Hindlimb muscle (tissue), 1 donor: ENCODE results near the gene ZNF48. TPM values are rescaled to one million over a fixed set of nuclear protein-coding genes. Genes with fewer than 3 reads are reported as not detected.
A peak's percentile ranks its signal among the peaks of the same experiment; 100 is the strongest.

ENCODE experiments used
- DNase-seq: peaks from one replicate; pipeline ENCODE4 v3.0.0-alpha.2; 2013
- polyA plus RNA-seq: library from polyadenylated mRNA; unstranded; fragments of 120-200 nt; gene quantifications from one replicate; pipeline ENCODE4 v1.2.1, GENCODE V29; 2013; ENCODE audit not compliant: insufficient read length

The ZNF48 gene
- polyA plus RNA-seq = 7.0 TPM

DNA sequence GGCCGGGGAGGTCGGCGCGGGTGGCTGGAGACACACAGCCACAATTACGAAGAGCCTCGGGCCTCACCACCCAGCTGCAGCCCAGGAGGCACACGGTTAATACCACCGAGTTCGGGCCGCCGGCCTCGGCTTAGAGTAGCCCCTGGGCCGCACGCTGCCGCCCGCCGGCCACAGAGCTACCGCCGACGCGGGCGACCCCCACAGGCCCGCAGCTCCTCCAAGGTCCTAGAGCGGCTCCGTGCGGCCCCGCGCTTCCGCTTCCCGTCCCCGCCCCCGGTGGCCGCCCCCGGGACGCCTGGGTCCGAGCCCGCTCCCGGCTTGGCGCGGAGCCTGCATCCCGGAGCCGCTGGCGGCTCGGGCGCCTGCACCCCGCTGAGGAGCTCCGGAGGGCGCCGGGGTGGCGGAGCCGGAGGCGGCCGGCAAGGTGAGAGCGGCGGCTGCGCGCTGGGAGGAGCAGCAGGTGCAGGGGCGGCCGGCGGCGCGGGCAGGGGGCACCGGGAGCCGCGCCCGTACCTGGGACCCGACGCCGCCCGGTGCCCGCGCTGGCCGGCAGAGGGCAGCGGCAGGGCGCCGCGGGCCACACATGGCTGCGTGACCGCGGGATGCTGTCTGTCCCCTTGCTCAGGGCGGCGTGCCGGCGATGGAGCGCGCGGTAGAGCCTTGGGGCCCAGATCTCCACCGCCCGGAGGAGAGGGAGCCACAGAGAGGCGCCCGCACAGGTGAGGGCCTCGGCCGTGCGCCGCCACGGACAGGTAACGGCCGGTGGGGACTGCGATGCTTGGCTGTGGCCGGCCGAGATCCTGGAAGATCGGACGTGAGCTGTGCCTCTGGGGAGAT lies at the start of gene ZNF48:
ZNF48 (plus strand) TSS at position 266 of the 837 bp plus-strand sequence; CDS start at position 641, 375 bp downstream.
- peak; percentile 93 for DNase-seq

DNA sequence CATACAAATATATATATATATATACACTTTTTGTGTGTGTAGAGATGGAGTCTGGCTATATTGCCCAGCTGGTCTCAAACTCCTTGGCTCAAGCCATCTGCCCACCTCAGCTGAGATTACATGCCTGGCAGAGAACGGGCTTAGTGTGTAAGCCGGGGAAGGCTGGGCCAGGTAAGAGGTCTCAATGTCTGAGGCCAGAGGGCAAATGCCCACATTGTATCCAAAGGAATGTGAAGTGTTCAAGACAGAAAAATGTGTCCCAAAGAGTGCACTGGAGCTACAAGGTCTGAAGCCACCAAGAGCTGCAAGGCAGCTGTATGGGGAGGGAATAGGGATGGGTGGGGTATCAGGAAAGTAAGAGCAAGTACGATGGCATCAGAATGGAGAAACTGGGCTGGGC lies 48.9 kb upstream of the ZNF48 start:
- no peak for DNase-seq

DNA sequence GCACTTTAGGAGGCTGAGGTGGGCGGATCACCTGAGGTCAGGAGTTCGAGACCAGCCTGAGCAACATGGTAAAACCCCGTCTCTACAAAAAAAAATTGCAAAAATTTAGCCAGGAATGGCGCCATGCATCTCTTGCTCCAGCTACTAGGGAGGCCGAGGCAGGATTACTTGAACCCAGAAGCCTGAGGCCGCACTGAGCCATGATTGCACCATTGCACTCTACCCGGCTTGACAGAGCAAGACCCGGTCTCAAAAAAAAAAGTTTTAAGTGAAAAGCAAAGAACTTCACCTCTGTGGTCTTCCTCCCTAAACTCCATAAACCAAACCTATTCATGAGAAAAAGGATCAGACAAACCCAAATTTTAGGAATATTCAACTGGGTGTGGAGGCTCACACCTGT lies 47.1 kb upstream of the ZNF48 start:
- DNase-seq = no peak

DNA sequence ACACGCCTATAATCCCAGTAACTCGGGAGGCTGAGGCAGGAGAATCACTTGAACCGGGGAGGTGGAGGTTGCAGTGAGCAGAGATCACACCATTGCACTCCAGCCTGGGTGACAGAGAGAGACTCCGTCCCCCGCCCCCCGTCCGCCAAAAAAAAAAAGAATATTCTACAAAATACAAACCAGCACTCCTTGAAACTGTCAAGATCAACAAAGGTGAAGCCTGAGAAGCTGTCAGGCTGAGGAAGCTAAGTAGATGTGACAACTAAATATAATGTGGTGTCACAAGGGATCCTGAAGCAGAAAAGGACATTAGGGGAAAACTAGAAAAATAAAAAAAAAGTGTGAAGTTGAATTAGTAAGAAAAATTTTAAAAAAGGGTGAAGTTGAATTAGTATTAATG lies 46.3 kb upstream of the ZNF48 start:
- DNase-seq = no peak

DNA sequence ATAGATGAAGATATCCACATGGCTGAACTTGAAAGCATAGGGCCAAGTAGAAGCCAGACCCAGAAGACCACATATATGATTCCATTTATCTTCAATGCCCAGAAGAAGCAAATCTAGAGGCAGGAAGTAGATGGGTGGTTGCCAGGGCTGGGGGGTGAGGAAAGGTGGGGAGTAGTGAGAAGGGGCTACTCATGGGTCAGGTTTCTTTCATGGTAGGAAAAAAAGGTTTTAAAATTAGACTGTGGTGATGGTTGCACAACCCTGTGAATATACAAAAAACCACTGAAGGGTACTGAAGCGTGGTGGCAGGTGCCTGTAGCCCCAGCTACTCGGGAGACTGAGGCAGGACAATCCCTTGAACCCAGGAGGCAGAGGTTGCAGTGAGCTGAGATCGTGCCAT lies 45.5 kb upstream of the ZNF48 start:
- no peak for DNase-seq

DNA sequence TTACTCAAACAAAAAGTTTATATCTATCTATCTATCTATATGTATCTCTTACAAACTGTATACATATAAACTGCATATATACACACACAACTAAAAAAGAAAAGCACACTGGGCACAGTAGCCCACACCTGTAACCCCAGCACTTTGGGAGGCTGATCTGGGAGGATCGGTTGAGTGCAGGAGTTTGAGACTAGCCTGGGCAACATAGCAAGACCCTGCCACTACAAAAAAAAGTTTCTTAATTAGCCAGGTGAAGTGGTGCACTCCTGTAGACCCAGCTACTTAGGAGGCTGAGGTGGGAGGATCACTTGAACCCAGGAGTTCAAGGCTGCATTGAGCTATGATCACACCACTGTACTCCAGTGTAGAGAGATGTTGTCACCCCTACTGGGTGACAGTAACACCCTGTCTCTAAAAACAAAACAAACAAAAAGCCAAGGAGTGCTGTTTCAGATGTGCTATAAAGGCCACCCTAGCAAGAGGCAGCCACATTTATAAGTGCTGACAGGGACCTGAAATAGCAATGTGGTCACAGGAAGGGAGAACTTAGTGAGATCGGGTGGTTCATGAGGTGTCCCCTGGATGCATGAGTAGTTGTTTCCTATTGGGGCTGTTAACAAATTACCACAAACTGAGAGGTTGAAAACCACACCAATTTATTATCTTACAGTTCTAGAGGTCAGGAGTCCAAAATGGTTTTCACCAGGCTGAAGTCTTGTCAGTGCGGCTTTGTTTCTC lies 44.9 kb upstream of the ZNF48 start:
- no peak for DNase-seq

DNA sequence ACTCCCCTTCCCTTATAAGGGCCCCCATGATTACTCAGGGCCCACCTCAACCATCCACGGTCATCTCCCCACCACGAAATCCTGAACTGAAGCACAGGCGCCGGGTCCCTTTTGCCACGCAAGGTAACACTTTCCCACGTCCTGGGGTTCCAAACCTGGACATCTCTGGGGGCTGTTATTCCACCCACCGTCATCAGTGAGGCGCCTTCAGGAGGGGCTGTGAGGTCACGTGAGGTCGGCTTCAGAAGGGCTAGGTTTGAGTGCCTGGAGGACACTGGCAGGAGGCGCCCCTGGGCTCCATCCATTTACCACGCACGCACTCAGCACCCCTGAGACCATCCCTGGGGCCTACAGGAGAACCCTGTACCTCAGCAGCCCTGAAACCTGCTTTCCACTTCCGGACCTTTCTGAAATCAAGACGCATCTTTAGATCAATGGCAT lies 44.2 kb upstream of the ZNF48 start:
- DNase-seq = no peak

DNA sequence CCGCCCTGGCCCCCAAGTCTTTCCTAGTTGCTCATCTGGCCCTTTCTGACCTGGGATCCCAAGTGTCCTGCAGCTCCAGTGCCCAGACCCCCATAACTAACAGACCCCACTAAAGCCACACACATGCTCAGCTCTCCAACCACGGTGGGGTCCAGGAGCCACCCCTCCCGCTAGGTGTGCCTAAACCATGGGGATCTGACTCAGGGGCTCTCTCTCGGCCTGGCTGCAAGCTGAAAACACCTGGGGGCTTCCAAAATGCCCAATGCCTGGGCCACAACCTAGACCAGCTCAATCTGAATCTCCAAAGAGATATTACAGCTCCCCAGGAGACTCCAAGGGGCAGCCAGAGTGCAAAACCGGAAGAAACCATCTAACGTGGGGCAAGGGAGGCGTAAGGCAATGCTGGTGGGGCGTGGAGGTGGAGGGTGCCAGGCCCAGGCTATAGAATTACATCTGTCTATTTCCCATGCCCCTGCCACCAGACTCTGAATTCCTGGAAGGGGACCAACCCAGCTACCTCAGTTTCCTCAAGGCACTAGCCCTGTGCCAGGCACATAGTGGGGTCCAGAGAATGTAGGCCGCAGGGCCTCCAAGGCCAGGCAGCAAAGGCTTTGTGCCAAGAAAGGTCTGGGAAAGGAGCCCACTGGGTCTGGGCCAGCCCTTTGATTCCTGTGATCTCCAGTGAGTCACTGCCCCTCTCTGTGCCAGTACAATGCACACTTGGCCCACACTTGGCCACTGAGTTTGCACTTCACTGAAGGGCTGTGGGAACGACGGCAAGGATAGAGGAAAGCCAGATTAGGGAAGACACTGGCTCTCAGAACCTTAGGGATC lies 43.4 kb upstream of the ZNF48 start:
- peak; percentile 42 for DNase-seq

DNA sequence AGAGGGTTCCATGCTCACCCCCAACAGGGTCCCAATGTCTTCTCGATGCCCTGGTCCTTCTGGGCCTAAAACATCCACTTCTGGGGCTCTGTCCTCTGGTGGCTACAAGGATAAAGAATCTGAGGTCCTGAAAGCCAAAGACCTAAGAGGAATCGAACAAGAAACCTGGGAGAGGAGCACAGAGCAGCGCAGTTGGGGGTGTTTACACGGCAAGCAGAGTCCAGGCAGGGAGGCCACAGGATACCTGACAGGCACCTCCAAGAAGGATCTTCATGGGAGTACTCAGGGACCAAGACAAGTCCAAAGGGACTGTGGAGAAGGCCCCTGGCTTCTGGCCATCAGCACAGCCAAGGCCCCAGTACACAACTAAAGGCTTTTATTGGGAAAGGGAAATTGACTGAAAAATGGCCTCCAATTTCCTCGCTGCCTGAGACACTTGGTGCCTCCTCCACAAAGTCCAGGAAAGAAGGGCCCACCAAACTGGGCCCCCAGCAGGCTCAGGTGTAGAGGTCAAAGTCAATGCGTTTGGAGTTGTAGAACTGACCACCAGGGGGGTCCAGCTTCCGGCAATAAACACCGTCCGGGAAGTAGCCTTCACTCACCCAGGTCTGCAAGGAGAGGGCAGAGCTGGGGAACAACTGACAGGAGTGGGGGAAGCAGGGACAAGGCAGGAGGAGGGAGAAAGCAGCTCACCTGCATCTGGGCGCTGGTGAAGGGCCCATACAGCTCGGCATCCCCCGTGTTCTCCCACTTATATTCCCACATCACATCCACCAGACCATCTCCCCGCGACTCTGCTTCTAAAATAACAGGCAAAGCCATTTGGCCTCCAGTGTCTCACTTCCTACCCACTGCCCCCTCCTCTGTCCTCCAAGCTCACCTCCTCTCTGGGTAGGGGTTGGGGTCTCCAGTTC lies 42.5 kb upstream of the ZNF48 start:
- no peak for DNase-seq

DNA sequence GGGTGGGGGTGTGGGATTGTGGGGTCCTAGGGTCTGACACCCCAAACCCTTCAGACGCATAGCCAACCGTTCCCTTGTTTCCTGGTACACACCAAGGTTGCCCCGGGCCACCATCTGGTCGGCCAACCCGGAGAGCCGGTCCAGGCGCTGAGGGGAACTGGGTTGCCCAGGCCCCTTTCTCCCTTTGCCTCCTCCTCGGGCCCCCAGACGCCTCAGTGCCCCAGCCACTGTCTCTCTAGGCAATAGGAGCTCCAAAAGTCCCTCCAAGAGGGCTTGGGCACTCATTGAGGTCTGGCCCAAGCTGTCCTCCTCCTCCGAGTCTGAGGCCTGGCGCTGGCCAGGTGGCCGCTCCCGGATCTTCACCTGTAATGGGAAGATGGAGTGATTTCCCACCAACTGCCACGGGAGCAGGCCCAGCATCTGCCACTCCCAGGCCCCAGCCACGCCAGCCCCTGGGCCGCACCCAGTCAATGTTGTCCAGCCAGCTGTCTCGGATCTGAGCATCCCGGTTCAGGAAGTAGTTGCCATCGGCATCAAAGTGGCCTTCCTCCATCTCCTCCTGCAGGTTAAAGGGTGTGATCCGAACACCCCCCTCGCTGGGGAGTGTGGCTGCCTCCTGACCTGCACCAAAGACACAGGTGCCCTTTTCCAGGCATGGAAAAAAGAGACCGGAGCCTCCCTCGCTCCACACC lies 41.6 kb upstream of the ZNF48 start:
- no peak for DNase-seq

DNA sequence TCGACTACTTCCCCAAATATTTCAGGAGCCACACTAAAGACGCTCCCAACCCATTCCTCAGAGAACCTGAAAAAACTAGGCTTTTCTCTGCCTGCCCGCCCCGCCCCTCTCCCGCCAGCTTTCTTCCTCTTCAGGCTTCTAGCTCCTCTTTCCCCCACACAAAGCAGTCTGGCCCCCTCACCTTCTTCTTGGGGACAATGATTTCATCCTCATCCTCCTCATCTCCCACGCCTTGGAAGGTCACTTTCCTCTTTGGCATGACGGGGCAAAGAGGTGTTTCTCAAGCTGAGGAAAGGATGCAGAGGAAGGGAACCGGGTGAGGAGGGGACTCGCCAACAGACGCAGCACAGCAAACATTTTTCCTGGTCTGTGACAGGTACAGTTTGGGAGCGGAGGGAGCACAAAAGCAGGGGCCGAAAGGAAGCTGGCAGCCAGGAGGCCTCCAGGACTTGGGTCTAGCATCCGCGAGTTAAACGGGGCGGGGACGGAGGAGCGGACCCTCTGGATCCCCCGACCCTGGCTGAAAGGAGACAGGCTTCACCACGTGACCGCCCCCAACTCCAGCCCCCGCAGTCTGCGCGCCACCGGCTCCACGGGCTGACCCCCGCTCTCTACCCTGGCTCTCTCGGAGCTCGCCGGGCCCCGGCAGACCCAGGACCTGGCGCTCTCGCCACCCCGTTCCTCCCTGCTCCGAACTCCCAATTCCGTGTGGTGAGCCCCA lies 40.6 kb upstream of the ZNF48 start:
- no peak for DNase-seq

DNA sequence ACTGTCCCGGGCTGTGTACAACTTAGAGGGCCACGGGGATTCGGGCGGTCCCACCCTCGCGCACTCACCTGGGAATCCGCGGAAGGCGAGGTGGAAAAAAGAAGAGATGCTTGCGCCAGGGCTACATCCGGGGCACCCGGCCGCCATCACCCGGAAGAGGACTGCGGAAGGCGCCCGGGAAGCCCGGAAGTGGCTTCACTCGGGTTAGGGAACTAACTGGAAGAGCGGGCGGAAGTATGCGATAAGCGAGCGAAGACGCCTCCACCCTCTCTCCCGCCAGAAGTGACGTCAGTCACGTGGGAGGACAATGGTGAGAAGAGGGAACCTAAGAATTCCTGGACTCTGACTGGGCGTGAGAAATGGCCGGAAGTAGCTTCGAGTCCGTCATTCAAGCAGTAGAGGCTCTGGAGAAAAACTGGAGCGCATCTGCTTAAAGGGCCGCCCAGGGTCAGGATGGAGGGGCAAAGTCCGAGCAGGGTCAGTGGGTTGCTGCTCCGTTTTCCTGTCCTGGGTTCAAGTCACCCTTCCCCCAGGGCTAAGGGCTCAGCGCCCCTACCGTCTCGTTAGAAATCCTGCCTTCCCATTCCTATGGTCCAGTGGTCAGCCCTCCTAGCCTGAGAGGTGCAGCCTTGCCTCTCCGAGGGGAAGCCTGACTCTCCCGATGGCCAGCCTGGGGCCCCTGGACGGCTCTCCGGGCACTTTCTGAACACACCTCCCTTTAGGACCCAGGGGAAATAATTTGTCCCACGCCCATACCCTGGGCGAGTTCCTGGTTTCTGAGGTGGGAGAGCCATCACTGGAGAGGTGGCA lies 39.9 kb upstream of the ZNF48 start, which contains the start of gene CD2BP2:
CD2BP2 (minus strand) TSS at position 165 of the 810 bp plus-strand sequence. CDS start 627 bp downstream, outside the sequence.
- DNase-seq = peak; percentile 100

DNA sequence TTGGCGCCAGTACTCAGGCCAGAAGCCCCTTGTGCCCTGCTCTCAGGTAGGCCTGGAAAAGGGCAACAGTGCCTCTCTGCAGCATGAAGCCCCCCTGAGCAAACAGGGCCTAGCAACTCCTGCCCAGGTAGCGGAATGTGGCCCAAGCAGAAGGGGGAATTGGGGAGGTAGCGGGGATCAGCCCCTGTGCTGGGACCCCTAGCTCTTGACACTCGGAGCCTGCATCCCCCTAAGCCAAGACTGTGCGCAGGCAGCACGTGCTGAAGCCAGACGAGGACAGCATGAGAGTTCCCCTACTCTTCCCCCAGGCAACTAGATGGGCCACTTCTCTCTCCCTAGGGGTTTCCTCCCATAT lies 39.3 kb upstream of the ZNF48 start:
- no peak for DNase-seq

DNA sequence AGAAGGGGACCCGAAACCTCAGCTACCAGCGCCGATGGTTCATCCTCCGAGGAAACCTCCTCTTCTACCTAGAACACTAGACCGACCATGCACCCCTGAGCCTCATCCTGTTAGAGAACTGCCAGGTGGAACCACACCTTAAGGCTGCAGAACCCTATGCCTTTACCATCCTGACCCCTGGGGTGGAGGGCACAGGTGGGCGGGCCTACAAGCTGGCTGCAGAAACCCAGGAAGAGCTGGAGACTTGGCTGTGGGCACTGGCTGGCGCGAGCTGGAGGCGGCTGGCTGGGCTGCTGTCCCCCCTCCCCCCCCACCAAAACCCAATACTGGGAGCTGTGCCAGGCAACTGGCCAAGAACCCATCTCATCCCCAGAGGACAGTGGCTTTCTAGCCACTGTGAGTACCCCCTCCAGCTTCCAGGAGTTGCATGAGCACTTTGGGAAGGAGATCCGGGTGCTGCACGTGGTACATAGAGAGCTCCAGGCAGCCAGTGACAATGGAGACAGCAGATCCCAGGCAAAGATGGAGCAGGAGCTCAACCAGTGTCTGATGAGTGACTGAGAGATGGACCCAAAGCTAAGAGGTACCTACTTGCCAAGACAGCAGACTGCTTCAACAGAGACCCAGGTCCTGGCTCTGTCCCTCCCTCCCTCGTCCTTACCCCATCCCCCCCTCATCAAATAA lies 38.7 kb upstream of the ZNF48 start:
- DNase-seq = no peak

DNA sequence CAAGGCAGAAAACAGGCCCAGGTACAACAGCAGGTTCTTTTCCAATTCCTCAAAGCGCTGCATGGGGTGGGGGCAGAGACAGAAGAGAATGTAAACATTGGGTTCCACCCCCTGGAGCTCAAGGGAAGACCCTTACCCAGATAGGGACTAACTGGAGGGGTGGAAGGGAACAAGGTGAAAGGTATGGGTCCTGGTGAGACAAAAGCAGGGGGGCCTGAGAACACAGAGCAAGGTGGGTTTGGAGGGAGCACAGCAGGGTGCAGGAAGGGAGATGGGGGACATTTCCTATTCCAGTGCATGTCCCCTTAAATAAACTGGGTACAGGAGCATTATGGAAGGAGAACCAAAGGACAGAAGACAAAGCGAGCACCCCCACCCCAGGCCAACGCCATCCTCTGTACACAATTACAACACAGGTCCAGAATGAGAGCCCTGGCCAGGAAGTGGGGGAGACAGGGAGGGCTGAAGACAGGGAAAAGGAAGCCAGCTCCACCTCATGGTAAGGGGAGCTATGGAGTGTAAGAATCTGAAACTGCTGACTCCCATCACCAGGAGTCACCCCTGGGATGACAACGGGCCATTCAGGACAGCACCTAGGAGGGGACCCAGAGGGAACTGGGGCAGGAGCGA lies 38.0 kb upstream of the ZNF48 start:
- DNase-seq = no peak

DNA sequence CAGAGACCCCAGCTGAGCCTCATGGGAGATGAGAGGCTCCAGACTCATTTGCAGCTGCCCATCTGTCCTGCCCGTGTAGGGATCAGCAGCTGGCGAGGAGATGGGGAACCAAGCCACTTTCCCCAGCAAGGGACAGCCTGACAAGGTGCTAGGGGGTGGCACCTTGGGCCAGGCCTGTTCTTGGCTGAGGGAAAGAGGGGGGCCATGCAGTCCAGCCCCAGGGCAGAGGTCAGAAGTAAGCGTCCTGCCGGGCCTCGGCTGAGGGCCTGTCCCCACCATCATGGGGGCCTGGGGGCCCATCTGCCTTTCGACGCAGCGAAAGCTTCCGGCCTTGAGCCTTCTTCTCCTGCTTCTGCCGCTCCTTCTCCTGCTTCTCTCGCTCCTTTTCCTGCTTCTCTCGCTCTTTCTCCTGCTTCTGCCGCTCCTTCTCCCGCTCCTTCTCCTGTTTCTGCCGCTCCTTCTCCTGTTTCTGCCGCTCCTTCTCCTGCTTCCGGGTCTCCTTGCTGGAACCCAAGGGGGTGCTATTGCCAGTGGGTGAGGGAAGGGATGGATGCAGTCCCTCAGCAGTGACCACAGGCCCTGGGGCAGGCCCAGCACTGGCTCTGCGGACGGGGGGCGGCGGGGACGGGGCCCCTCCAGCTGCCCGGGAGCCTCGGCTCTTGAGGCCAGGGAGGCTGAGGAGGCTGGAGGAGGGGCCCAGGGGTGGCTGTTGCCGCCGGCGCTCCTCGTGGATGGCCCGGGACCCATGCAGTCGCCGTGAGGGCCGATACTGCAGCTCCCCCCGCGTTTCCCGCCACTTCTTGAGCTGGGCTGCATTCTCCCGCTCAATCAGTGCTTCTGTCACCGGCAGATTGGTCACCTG lies 37.3 kb upstream of the ZNF48 start:
- DNase-seq = no peak

DNA sequence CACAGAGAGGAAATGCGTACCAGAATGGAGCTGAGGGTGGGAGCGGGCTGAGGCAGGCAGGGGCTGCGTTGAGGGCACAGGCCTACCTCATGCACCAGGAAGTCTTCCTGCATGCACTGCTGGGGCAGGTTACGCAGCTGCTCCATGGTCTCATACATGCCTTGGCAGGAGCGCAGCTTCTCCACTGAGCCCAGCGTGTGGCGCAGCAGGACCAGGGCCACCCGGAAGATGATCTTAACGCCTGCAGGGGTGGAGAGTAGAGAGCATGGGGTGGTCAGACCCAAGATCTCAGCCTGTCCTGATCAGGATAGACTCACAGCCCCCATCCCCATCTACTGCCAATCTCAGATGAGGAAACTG lies 36.7 kb upstream of the ZNF48 start:
- DNase-seq = no peak
